Keratinocyte (primary cell): Measurements from ENCODE around the gene ANO9. TPM values are rescaled to one million over a fixed set of nuclear protein-coding genes. Genes with fewer than 3 reads are reported as not detected.

Experiments used
- DNase-seq: peaks from one replicate; pipeline ENCODE4 v3.0.0-alpha.2; 2011; ENCODE audit warnings: low read depth, missing footprints, low spot score
- FAIRE-seq: peaks from 2 replicates; lab custom pipeline; 2011; peaks lifted over from hg19 to GRCh38; lab: Jason Lieb, UNC
- H2AFZ ChIP-seq: 2 replicates; pipeline ENCODE4 v1.6.0; 2012; ENCODE audit warnings: low read length, control low read depth, inconsistent platforms; ENCODE audit not compliant: control insufficient read depth
- H3K27ac ChIP-seq: 2 replicates; pipeline ENCODE4 v1.5.1; 2011; ENCODE audit warnings: low read length; ENCODE audit not compliant: control insufficient read depth, insufficient read depth
- H3K27me3 ChIP-seq: 3 replicates; pipeline ENCODE4 v1.6.0; 2011; ENCODE audit warnings: low read length; ENCODE audit not compliant: control insufficient read depth, insufficient read depth; ENCODE audit errors: extremely low read depth
- H3K36me3 ChIP-seq, 2 experiments: 2 replicates in 1 of 2; 3 replicates in 1 of 2; pipeline ENCODE4 v1.5.1; 2011; ENCODE audit warnings: low read length in 2 of 2, mild to moderate bottlenecking in 1 of 2; ENCODE audit not compliant: control insufficient read depth in 2 of 2, insufficient read depth in 2 of 2; ENCODE audit errors: extremely low read depth in 1 of 2
- H3K4me1 ChIP-seq: 3 replicates; pipeline ENCODE4 v1.5.1; 2011; ENCODE audit warnings: low read length; ENCODE audit not compliant: control insufficient read depth, insufficient read depth; ENCODE audit errors: extremely low read depth
- H3K4me2 ChIP-seq: 3 replicates; pipeline ENCODE4 v1.6.0; 2011; ENCODE audit warnings: low read depth, low read length; ENCODE audit not compliant: control insufficient read depth, insufficient read depth; ENCODE audit errors: extremely low read depth
- H3K4me3 ChIP-seq, 3 experiments: fragments of 200-600 bp in 1 of 3; sonication (generic) in 1 of 3; 2 replicates in 2 of 3; 3 replicates in 1 of 3; pipeline ENCODE4 v1.5.1; 2011 to 2016; ENCODE audit warnings: low read length in 3 of 3, mild to moderate bottlenecking in 3 of 3, control low read depth in 2 of 3, inconsistent platforms in 1 of 3, low read depth in 1 of 3, mixed read lengths in 1 of 3, mixed run types in 1 of 3, moderate library complexity in 1 of 3; ENCODE audit not compliant: control insufficient read depth in 2 of 3, insufficient read depth in 2 of 3; ENCODE audit errors: extremely low read depth in 1 of 3
- H3K79me2 ChIP-seq: 2 replicates; pipeline ENCODE4 v1.6.0; 2012; ENCODE audit warnings: low read length; ENCODE audit not compliant: control insufficient read depth, insufficient read depth
- H3K9ac ChIP-seq: 3 replicates; pipeline ENCODE4 v1.6.0; 2011; ENCODE audit warnings: low read length; ENCODE audit not compliant: control insufficient read depth, insufficient read depth; ENCODE audit errors: extremely low read depth
- H3K9me1 ChIP-seq: 3 replicates; pipeline ENCODE4 v1.6.0; 2011; ENCODE audit warnings: low read length; ENCODE audit not compliant: control insufficient read depth, insufficient read depth; ENCODE audit errors: extremely low read depth
- H3K9me3 ChIP-seq: 2 replicates; pipeline ENCODE4 v1.5.1; 2012; ENCODE audit warnings: low read depth, low read length; ENCODE audit not compliant: control insufficient read depth
- H4K20me1 ChIP-seq: 3 replicates; pipeline ENCODE4 v1.6.0; 2011; ENCODE audit warnings: low read length; ENCODE audit not compliant: control insufficient read depth, insufficient read depth; ENCODE audit errors: extremely low read depth
- CTCF ChIP-seq, 3 experiments: IDR thresholded peaks in 1 of 3; conservative IDR thresholded peaks in 1 of 3; optimal IDR thresholded peaks in 1 of 3; 2 replicates in 2 of 3; 3 replicates in 1 of 3; pipeline versions ENCODE3 to v1.5.1; 2011; ENCODE audit warnings: low read length in 3 of 3, mild to moderate bottlenecking in 3 of 3, moderate library complexity in 2 of 3, control low read depth in 1 of 3, inconsistent platforms in 1 of 3; ENCODE audit not compliant: insufficient read depth in 2 of 3; ENCODE audit errors: extremely low read depth in 1 of 3
- EZH2 ChIP-seq: IDR thresholded peaks from one replicate; pipeline ENCODE4 v1.6.1; 2012; ENCODE audit warnings: inconsistent platforms, mild to moderate bottlenecking, low read length, moderate library complexity
- dilution Hi-C: fragments of 300-500 bp; cut with MboI; formaldehyde crosslinking; loops from one replicate; pipeline ENCODE4 v1.7.0; 2020; ENCODE audit warnings: low sequenced_read_pairs; ENCODE audit not compliant: extremely low pct_ligation_motif_present
- polyA plus RNA-seq, 5 experiments: library from polyadenylated mRNA; depleted of rRNA in 3 of 5; stranded (reverse) in 3 of 5; stranded (forward) in 1 of 5; unstranded in 1 of 5; fragments of >200 nt; gene quantifications; 1 replicate in 1 of 5; 2 replicates in 3 of 5; 3 replicates in 1 of 5; pipeline versions ENCODE4 v1.2.1 to v1.2.3, GENCODE V29; 2011 to 2012; ENCODE audit warnings: missing spikeins in 2 of 5, low read depth in 1 of 5, low replicate concordance in 1 of 5

The ANO9 gene
- polyA plus RNA-seq, 1 donor (not counting 4 experiments of a cell fraction or from before 2014, with no cell fraction given): 16.1 TPM

- FAIRE-seq: no peak
- Histone ChIP-seq H3K4me2 (no peak overlapping the region), H3K9me1 (no peaks in the 10 kb centered on the region), H4K20me1 (no peaks in the 10 kb centered on the region), H3K4me3 (no peak overlapping the region), H3K27ac (no peak overlapping the region), H3K79me2 (peaks cover 20% of the 10 kb centered on the region), H3K4me1 (peaks cover 30% of the 10 kb centered on the region), H2AFZ (no peak overlapping the region), H3K27me3 (no peaks in the 10 kb centered on the region), H3K9me3 (no peaks in the 10 kb centered on the region), H3K9ac (no peak overlapping the region), H3K36me3 (peaks cover 0 to under 1% of the 10 kb centered on the region in 2 experiments)
- TF ChIP-seq EZH2: no peak
- no peak for TF ChIP-seq CTCF (optimal IDR thresholded peaks at IDR 0.05 in 1 of 3, IDR thresholded peaks at IDR 0.05 in 1 of 3, conservative IDR thresholded peaks at IDR 0.05 in 1 of 3; ENCODE audit: extremely low read depth in 1 of 3, insufficient read depth in 2 of 3, low read length in 3 of 3)
- peak; percentile 54 for DNase-seq
- dilution Hi-C loops: no loop called here
Measured at GRCh38 chr11:446891-447290, 5.1 kb upstream of the ANO9 start.

DNA sequence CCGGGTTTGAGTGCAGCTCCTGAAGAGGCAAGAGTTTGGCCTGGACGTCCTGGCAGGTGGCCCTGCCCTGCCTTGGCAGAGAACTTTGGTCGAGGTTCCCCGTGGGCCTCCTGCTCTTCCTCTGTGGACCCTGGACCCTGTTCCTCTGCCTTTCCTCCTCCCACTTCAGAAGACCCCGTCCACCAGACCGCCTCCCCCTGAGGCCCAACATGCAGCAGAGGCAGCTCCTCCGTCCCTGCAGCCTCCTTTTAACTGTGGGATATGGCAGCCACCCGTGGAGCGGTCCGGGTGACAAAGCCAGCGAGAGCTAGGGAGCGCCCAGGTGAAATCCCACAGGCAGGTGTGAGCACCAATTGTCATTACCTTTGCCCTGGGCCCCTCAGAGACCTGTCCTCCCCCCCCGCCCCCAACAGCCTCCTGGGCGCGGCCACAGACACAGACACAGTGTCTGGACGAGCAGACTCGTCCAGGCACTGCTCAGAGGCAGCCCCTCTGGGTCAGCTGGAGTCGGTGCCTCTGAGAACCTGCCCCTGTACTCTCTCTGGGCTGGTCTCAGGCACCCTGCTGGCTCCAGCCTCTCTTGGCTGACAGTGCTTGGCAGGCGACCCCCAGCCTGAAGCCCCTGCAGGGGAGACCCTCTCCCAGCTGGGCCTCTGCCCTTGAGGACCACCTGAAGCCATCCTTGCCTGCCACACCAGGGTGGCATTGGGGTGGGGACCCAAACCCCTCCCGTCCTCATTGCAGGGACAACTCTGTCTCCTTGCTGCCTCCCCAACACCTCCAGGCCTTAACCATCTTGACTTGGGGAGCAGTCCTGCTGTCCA, 4.2 kb upstream of the ANO9 start:
- H3K4me2 ChIP-seq: no peak overlapping the region
- dilution Hi-C loops: no loop called here
- H3K9me1 ChIP-seq: no peaks in the 10 kb centered on the region
- peaks cover 30% of the 10 kb centered on the region for H3K4me1 ChIP-seq
- no peaks in the 10 kb centered on the region for H3K36me3 ChIP-seq
- no peak for DNase-seq
- TF ChIP-seq CTCF (optimal IDR thresholded peaks at IDR 0.05 in 1 of 3, IDR thresholded peaks at IDR 0.05 in 1 of 3, conservative IDR thresholded peaks at IDR 0.05 in 1 of 3; ENCODE audit: extremely low read depth in 1 of 3, insufficient read depth in 2 of 3, low read length in 3 of 3): no peak
- TF ChIP-seq EZH2: no peak
- H3K9ac ChIP-seq: no peak overlapping the region
- peaks cover 10% of the 10 kb centered on the region for H3K79me2 ChIP-seq
- H4K20me1 ChIP-seq: no peaks in the 10 kb centered on the region
- H3K27ac ChIP-seq: no peak overlapping the region
- FAIRE-seq: no peak
- no peaks in the 10 kb centered on the region for H3K27me3 ChIP-seq
- no peak overlapping the region for H2AFZ ChIP-seq
- no peaks in the 10 kb centered on the region for H3K9me3 ChIP-seq
- no peak overlapping the region for H3K4me3 ChIP-seq
